Skeletal muscle satellite cell (primary cell): ENCODE measurements around the gene INAFM2.

ENCODE experiments used
- H3K27me3 ChIP-seq: 2 replicates; pipeline ENCODE4 v1.7.0; 2013; ENCODE audit warnings: low read length; ENCODE audit not compliant: control insufficient read depth, insufficient read depth
- H3K36me3 ChIP-seq: 2 replicates; pipeline ENCODE4 v1.7.0; 2013; ENCODE audit warnings: mild to moderate bottlenecking, control low read depth, low read length; ENCODE audit not compliant: insufficient read depth
- H3K4me1 ChIP-seq: 2 replicates; pipeline ENCODE4 v1.7.0; 2013; ENCODE audit warnings: low read length; ENCODE audit not compliant: control insufficient read depth, insufficient read depth
- H3K4me2 ChIP-seq: 2 replicates; pipeline ENCODE4 v1.7.0; 2013; ENCODE audit warnings: mild to moderate bottlenecking, low read length
- H3K4me3 ChIP-seq: 2 replicates; pipeline ENCODE4 v1.7.0; 2013; ENCODE audit warnings: low read length
- H3K9ac ChIP-seq: 2 replicates; pipeline ENCODE4 v1.7.0; 2013; ENCODE audit warnings: mild to moderate bottlenecking, low read depth, low read length, moderate library complexity
- H3K9me3 ChIP-seq: replicated peaks from 2 replicates; pipeline ENCODE4 v1.7.0; 2013; ENCODE audit warnings: mild to moderate bottlenecking, control low read depth, low read length

INAFM2 gene

GRCh38 chr15:40281801-40282146 lies 41.7 kb upstream of the INAFM2 start:
- Histone ChIP-seq H3K36me3 (no peaks in the 10 kb centered on the region), H3K9me3 (no peaks in the 10 kb centered on the region), H3K4me3 (peak overlapping the region; percentile 54), H3K4me2 (peak overlapping the region; percentile 86), H3K9ac (no peak overlapping the region), H3K4me1 (peaks cover 22% of the 10 kb centered on the region), H3K27me3 (peaks cover 80% of the 10 kb centered on the region)

GRCh38 chr15:40282147-40282868 lies 41.2 kb upstream of the INAFM2 start:
- Histone ChIP-seq H3K4me2 (peak overlapping the region; percentile 86), H3K4me3 (peak overlapping the region; percentile 54), H3K4me1 (peaks cover 22% of the 10 kb centered on the region), H3K36me3 (no peaks in the 10 kb centered on the region), H3K9ac (no peak overlapping the region), H3K9me3 (no peaks in the 10 kb centered on the region), H3K27me3 (peaks cover 79% of the 10 kb centered on the region)

DNA sequence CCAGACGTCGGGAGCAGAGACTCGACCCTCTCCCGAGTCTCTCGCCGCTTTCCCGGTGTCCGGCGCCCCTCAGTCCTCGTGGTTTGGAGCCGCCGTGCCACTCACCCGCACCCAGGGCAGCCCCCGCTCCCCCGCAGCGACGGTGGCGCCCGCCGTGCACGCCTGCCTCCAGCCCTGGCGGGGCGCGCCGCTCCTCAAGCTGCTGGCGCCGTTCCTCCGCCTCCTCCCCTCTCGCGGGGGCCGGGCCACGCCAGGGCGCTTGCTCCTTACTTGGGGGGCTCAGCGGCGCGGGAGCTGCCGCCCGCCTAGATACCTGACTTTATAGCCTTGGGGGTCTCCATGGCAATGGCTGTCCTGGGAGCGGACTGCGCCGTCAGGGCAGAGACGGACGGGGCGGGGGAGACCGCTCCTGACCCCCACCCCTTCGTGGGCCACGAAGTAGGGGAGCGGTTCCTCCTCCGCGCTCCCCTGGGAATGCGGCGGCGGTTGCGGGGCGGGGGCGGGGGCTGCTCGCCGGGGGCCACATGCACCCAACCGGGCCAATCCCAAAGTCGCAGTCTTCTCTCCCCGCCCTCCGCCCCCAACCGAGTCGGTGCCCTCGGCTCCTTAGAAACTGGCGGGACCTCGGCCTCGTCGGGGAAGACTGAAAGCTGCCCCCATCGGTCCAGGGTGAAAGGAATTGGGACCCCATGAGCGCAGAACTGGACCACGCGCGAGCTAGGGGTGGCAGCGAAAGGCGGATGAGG lies 40.5 kb upstream of the INAFM2 start, which contains the start of gene ANKRD63:
TSS of gene ANKRD63 (minus strand) at position 196 of the 746 bp plus-strand sequence. CDS start 478 bp downstream, outside the sequence.
- peak within 1 kb of the TSS; percentile 54 for H3K4me3 ChIP-seq
- no peaks in the 10 kb centered on the region for H3K9me3 ChIP-seq
- no peak within 1 kb of the TSS for H3K9ac ChIP-seq
- H3K4me2 ChIP-seq, result peak within 1 kb of the TSS; percentile 86
- H3K4me1 ChIP-seq, result peaks cover 22% of the 10 kb centered on the region
- H3K27me3 ChIP-seq, result peaks cover 80% of the 10 kb centered on the region
- H3K36me3 ChIP-seq, result no peaks in the 10 kb centered on the region

GRCh38 chr15:40283615-40284300 lies 39.7 kb upstream of the INAFM2 start:
- peaks cover 22% of the 10 kb centered on the region for H3K4me1 ChIP-seq
- H3K9me3 ChIP-seq, result no peaks in the 10 kb centered on the region
- H3K9ac ChIP-seq, result no peak overlapping the region
- no peak overlapping the region for H3K4me3 ChIP-seq
- no peak overlapping the region for H3K4me2 ChIP-seq
- peaks cover 79% of the 10 kb centered on the region for H3K27me3 ChIP-seq
- H3K36me3 ChIP-seq, result no peaks in the 10 kb centered on the region

DNA sequence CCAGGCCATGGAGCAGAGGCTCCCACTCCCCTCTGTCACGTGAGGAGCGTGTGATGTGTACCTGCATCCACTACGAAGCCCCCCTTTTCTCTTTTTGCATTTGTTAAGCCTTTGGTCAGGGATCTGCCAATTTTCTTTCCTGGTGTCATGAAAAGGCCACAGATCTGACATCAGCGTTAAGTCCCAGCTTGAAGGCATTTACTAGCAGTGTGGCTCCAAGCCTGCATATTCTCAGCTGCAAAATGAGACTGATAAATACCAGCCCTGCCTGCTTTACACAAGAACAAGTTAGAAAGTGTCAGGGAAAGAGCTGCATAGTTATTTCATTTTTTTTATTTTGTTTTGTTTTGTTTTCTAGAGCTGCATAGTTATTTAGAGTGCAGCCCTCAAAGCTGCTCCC lies 38.3 kb upstream of the INAFM2 start:
- no peaks in the 10 kb centered on the region for H3K36me3 ChIP-seq
- no peak overlapping the region for H3K4me3 ChIP-seq
- H3K9me3 ChIP-seq, result no peaks in the 10 kb centered on the region
- H3K4me2 ChIP-seq, result no peak overlapping the region
- H3K27me3 ChIP-seq, result peaks cover 85% of the 10 kb centered on the region
- peaks cover 19% of the 10 kb centered on the region for H3K4me1 ChIP-seq
- no peak overlapping the region for H3K9ac ChIP-seq

DNA sequence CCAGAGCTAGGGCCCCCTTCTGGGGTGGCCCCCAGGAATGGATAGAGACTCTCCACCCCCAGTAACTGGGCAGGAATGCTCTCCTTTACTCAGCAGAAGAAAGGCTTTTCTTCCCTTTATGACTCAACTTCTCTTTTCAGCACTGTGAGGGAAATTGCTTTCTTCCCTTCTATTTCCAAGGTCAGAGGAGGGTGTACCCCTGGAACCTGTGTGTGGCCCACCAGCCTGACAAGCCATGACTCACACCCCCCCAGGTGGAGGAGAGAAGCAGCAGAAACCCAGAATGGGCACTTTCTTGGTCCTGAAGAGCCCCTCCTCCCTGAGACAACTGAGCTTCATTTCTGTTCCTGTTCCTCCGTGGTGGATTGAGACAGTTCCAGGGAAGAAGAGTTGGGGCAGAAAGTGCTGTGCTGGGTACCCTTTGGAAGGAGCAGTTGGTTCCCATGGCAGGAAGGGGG lies 37.9 kb upstream of the INAFM2 start:
- peaks cover 85% of the 10 kb centered on the region for H3K27me3 ChIP-seq
- H3K4me2 ChIP-seq, result no peak overlapping the region
- no peaks in the 10 kb centered on the region for H3K36me3 ChIP-seq
- no peak overlapping the region for H3K9ac ChIP-seq
- no peak overlapping the region for H3K4me3 ChIP-seq
- no peaks in the 10 kb centered on the region for H3K9me3 ChIP-seq
- peaks cover 19% of the 10 kb centered on the region for H3K4me1 ChIP-seq

- Histone ChIP-seq H3K9me3 (no peaks in the 10 kb centered on the region), H3K4me3 (no peak overlapping the region), H3K36me3 (no peaks in the 10 kb centered on the region), H3K4me2 (no peak overlapping the region), H3K9ac (no peak overlapping the region), H3K4me1 (peaks cover 22% of the 10 kb centered on the region), H3K27me3 (peaks cover 80% of the 10 kb centered on the region)
Measured at GRCh38 chr15:40286061-40286532, 37.4 kb upstream of the INAFM2 start.

GRCh38 chr15:40286794-40287193 lies 36.7 kb upstream of the INAFM2 start:
- H3K4me1 ChIP-seq, result peaks cover 20% of the 10 kb centered on the region

DNA sequence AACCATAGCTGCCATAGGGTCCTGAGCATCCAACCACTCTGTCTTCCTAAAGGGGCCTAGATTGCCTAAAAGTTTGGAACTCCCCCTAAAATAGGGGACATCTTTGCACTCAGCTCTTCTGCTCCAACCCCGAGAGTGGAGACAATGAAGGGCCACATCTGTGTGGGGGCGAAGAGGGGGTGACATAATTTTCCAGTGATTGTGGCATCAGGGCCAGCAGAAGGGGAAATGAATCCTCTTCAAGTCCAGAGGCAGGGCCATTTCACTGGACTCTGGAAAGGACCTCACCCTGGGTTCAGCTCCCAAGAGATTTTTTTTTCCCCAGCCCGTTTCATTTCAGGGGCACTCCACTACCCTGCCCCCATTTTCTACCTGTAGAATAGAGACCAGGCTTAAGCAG lies 36.0 kb upstream of the INAFM2 start:
- Histone ChIP-seq H3K36me3 (no peaks in the 10 kb centered on the region), H3K4me1 (peaks cover 13% of the 10 kb centered on the region), H3K9me3 (no peaks in the 10 kb centered on the region), H3K9ac (no peak overlapping the region), H3K27me3 (peaks cover 78% of the 10 kb centered on the region), H3K4me2 (no peak overlapping the region), H3K4me3 (no peak overlapping the region)

More at GRCh38 chr15:40286794-40287193, 36.7 kb upstream of the INAFM2 start:
- Histone ChIP-seq H3K9ac (no peak overlapping the region), H3K27me3 (peaks cover 78% of the 10 kb centered on the region), H3K4me3 (no peak overlapping the region), H3K9me3 (no peaks in the 10 kb centered on the region), H3K36me3 (no peaks in the 10 kb centered on the region), H3K4me2 (no peak overlapping the region)

DNA sequence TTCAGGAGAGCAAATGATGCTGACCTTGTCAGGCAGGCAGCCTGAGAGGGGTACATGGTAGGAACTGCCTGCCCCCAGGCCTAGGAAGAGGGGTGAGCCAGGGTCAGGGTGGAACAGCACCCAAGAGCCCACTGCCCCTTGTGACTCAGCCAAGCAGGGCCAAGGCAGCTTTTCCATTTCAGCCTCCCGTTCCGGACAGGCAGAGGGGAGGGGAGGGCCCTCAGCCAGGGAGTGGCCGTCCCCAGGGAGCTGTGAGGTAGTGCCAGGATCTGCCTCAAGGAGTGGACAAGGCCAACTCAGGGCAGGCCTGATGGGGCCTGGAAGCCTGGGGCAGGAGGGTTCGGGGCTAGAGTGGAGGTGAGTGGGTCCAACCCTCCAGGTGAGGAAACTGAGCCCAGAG lies 35.5 kb upstream of the INAFM2 start:
- no peaks in the 10 kb centered on the region for H3K36me3 ChIP-seq
- H3K4me3 ChIP-seq, result no peak overlapping the region
- no peak overlapping the region for H3K9ac ChIP-seq
- H3K9me3 ChIP-seq, result no peaks in the 10 kb centered on the region
- H3K27me3 ChIP-seq, result peaks cover 77% of the 10 kb centered on the region
- peaks cover 8% of the 10 kb centered on the region for H3K4me1 ChIP-seq
- no peak overlapping the region for H3K4me2 ChIP-seq

DNA sequence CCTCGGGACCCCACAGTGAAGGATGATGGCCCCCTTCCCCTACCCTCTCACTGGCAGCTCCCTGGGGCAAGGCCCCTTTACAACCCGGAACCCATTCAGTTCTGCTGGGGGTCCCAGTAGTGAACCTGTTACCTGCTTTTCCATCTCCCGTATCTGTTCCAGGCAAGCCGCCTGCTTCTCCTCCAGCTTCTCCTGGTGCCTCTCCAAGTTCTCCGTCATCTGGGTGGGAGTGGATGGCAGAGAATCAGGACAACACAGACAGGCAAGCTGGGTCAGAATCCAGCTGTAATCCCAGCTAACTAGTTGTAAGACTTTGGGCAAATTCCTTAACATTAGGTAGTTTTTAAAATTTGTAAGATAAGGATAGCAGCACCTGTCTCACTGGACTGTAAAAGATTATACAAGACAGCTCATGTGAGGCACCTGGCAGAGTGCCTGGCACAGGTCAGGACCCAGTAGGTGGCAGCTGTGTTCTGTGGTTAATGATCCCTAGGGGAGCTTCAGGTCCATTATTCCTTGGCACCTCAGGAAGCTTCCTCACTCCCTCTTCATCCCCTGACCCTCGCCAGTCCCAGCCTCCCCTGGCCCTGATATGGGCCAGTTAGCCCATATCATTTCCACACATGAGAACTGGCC lies 34.2 kb upstream of the INAFM2 start:
- peaks cover 7% of the 10 kb centered on the region for H3K4me1 ChIP-seq
- no peak overlapping the region for H3K4me3 ChIP-seq
- no peak overlapping the region for H3K9ac ChIP-seq
- no peaks in the 10 kb centered on the region for H3K9me3 ChIP-seq
- no peak overlapping the region for H3K4me2 ChIP-seq
- no peaks in the 10 kb centered on the region for H3K36me3 ChIP-seq
- peaks cover 77% of the 10 kb centered on the region for H3K27me3 ChIP-seq
